22Rv1 (cell line): ENCODE results near the gene GAS2L2.

ENCODE experiments used
- CTCF ChIP-seq: fragments of 450-650 bp; IDR thresholded peaks from 2 replicates; pipeline ENCODE4 v1.5.1; 2017; ENCODE audit warnings: mild to moderate bottlenecking
- ZFX ChIP-seq: fragments of 450-650 bp; IDR thresholded peaks from 2 replicates; pipeline ENCODE4 v1.6.1; 2017; ENCODE audit warnings: antibody characterized with exemption, borderline replicate concordance

DNA sequence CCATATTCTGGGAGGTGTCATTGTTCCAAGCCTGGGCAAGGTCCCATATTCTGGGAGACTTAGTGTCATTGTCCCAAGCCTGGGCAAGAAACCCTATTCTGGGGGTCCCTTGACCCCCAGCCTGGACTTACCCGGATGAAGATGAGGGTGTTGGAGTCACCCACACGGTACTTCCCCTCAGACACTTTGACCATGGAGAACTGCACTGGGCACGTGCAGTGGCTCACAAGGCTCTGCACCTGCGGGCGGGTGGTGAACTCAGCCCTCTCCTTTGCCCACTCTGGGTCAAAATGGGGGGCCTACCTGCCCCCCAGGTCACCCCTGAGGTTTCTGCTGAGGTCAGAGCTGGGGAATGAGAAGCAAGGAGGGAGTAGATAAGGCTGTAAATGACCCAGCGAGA is 4.1 kb downstream of the GAS2L2 start:
- TF ChIP-seq CTCF (no peak), ZFX (no peak)
